Left lung (tissue), 10 donors: ENCODE measurements around the gene SPATA2. TPM values are rescaled to one million over a fixed set of nuclear protein-coding genes. Genes with fewer than 3 reads are reported as not detected.

Experiments
- ATAC-seq: fragments of 200-7000 bp; cut with Tn5 transposase; one replicate; pipeline ENCODE4 v1.9.1; 2020; ENCODE audit warnings: moderate library complexity
- DNase-seq, 4 donors: peaks; one replicate each; pipeline ENCODE4 v3.0.0-alpha.2; 2013 to 2020
- H3K27ac ChIP-seq, 2 donors: fragments of 200-600 bp; sonication (generic) in 1 of 2; one replicate each; pipeline versions ENCODE4 v1.5.0 to v1.8.0; 2020 to 2021
- H3K27me3 ChIP-seq, 2 donors: fragments of 200-600 bp; sonication (generic) in 1 of 2; one replicate each; pipeline versions ENCODE4 v1.5.0 to v1.8.0; 2020 to 2021
- H3K36me3 ChIP-seq, 2 donors: fragments of 200-600 bp; sonication (generic) in 1 of 2; one replicate each; pipeline versions ENCODE4 v1.5.0 to v1.8.0; 2020 to 2021
- H3K4me1 ChIP-seq, 2 donors: fragments of 200-600 bp; one replicate each; pipeline ENCODE4 v1.8.0; 2021
- H3K4me3 ChIP-seq, 2 donors: fragments of 200-600 bp; sonication (generic) in 1 of 2; one replicate each; pipeline versions ENCODE4 v1.5.0 to v1.8.0; 2020 to 2021; ENCODE audit warnings: mild to moderate bottlenecking in 1 of 2
- H3K9me3 ChIP-seq, 2 donors: fragments of 200-600 bp; sonication (generic) in 1 of 2; one replicate each; pipeline versions ENCODE4 v1.5.0 to v1.8.0; 2020 to 2021
- CTCF ChIP-seq, 2 donors: fragments of 200-600 bp; sonication (generic) in 1 of 2; IDR thresholded peaks; one replicate each; pipeline versions ENCODE4 v1.5.0 to v1.8.0; 2021; ENCODE audit warnings: antibody characterized with exemption in 2 of 2
- intact Hi-C, 2 donors: fragments of 100-400 bp; cut with DNase I; formaldehyde crosslinking; loops; one replicate each; pipeline versions ENCODE4 v1.11.2 to v1.14.2; 2022
- polyA plus RNA-seq, 6 donors: library from polyadenylated mRNA; unstranded; fragments of 120-200 nt; gene quantifications; one replicate each; pipeline ENCODE4 v1.2.1, GENCODE V29; 2013; ENCODE audit not compliant: insufficient read length in 6 of 6
- total RNA-seq, 2 donors: library from RNA; stranded (reverse); fragmentation: NEBNext Ultra II Directional; extraction: Animal tissue kit (Norgen Biotek cat#: 25700); gene quantifications; one replicate each; pipeline ENCODE4 v1.2.1, GENCODE V29; 2021
- donor health status: DM: no; HTN: yes; CAD: no.
- donor health status: DM: no; HTN: no; CAD: no.

SPATA2 gene
- total and polyA plus RNA-seq, 8 donors: 6.9 to 10.1 (median 7.6) TPM

GRCh38 chr20:49910340-49910706, 5.0 kb downstream of the SPATA2 start:
- intact Hi-C loops: no loop called here
- no peak for DNase-seq
- H3K36me3 ChIP-seq: peaks cover 0 to 52% of the 10 kb centered on the region in 2 donors
- H3K27ac ChIP-seq: peak overlapping the region in 1 of 2 donors; percentile 3
- no peaks in the 10 kb centered on the region for H3K9me3 ChIP-seq
- no peaks in the 10 kb centered on the region for H3K27me3 ChIP-seq
- no peak for TF ChIP-seq CTCF (IDR thresholded peaks at IDR 0.05)
- no peak overlapping the region for H3K4me3 ChIP-seq
- peaks cover 11 to 38% of the 10 kb centered on the region in 2 donors for H3K4me1 ChIP-seq
- ATAC-seq: no peak

GRCh38 chr20:49909499-49910339, 5.6 kb downstream of the SPATA2 start:
- Histone ChIP-seq H3K27ac (peak overlapping the region in 1 of 2 donors; percentile 3), H3K9me3 (no peaks in the 10 kb centered on the region), H3K4me1 (peaks cover 11 to 35% of the 10 kb centered on the region in 2 donors), H3K4me3 (no peak overlapping the region), H3K36me3 (peaks cover 0 to 58% of the 10 kb centered on the region in 2 donors), H3K27me3 (no peaks in the 10 kb centered on the region)
- no peak for TF ChIP-seq CTCF (IDR thresholded peaks at IDR 0.05)
- DNase-seq: no peak
- no peak for ATAC-seq
- intact Hi-C loops: no loop called here

- no peak for DNase-seq
- no peak for TF ChIP-seq CTCF (IDR thresholded peaks at IDR 0.05)
- no peaks in the 10 kb centered on the region for H3K27me3 ChIP-seq
- H3K27ac ChIP-seq: no peak overlapping the region
- H3K9me3 ChIP-seq: no peaks in the 10 kb centered on the region
- intact Hi-C loops: no loop called here
- no peak for ATAC-seq
- H3K4me3 ChIP-seq: no peak overlapping the region
- peaks cover 0 to 20% of the 10 kb centered on the region in 2 donors for H3K4me1 ChIP-seq
- H3K36me3 ChIP-seq: peaks cover 0 to 69% of the 10 kb centered on the region in 2 donors
Observed at GRCh38 chr20:49908258-49908565, 7.1 kb downstream of the SPATA2 start.

GRCh38 chr20:49907405-49908257, 7.7 kb downstream of the SPATA2 start:
- H3K27ac ChIP-seq: peak overlapping the region in 1 of 2 donors; percentile 23
- intact Hi-C loops: no loop called here
- no peak overlapping the region for H3K4me3 ChIP-seq
- H3K27me3 ChIP-seq: no peaks in the 10 kb centered on the region
- H3K4me1 ChIP-seq: peaks cover 0 to 16% of the 10 kb centered on the region in 2 donors
- no peak for DNase-seq
- ATAC-seq: no peak
- no peak for TF ChIP-seq CTCF (IDR thresholded peaks at IDR 0.05)
- no peaks in the 10 kb centered on the region for H3K9me3 ChIP-seq
- peaks cover 0 to 75% of the 10 kb centered on the region in 2 donors for H3K36me3 ChIP-seq

GRCh38 chr20:49906615-49907154, 8.6 kb downstream of the SPATA2 start:
- Histone ChIP-seq H3K36me3 (peaks cover 0 to 80% of the 10 kb centered on the region in 2 donors), H3K27ac (no peak overlapping the region), H3K4me3 (no peak overlapping the region), H3K9me3 (no peaks in the 10 kb centered on the region), H3K4me1 (peaks cover 0 to 8% of the 10 kb centered on the region in 2 donors), H3K27me3 (no peaks in the 10 kb centered on the region)
- DNase-seq (no peak), ATAC-seq (no peak)
- no peak for TF ChIP-seq CTCF (IDR thresholded peaks at IDR 0.05)
- intact Hi-C loops: no loop called here
